Mucosa of stomach (tissue), 1 donor: ENCODE results near the gene ST3GAL2.
A peak's percentile ranks its signal among the peaks of the same experiment; 100 is the strongest.

Experiments
- H3K27me3 ChIP-seq: one replicate; pipeline ENCODE4 v1.7.0; 2013; ENCODE audit warnings: mild to moderate bottlenecking, low read length; ENCODE audit not compliant: control insufficient read depth, insufficient read depth
- H3K36me3 ChIP-seq: one replicate; pipeline ENCODE4 v1.7.0; 2013; ENCODE audit warnings: low read length; ENCODE audit not compliant: control insufficient read depth, insufficient read depth
- H3K4me1 ChIP-seq: one replicate; pipeline ENCODE4 v1.7.0; 2013; ENCODE audit warnings: mild to moderate bottlenecking, low read length; ENCODE audit not compliant: control insufficient read depth, insufficient read depth
- H3K4me3 ChIP-seq: one replicate; pipeline ENCODE4 v1.7.0; 2013; ENCODE audit warnings: low read length
- H3K9ac ChIP-seq: one replicate; pipeline ENCODE4 v1.7.0; 2013; ENCODE audit warnings: mild to moderate bottlenecking, low read length, moderate library complexity
- H3K9me3 ChIP-seq: one replicate; pipeline ENCODE4 v1.7.0; 2013; ENCODE audit warnings: mild to moderate bottlenecking, low read length, moderate library complexity; ENCODE audit not compliant: control insufficient read depth
- donor health status: Pancreatic carcinoma.

Gene ST3GAL2

DNA sequence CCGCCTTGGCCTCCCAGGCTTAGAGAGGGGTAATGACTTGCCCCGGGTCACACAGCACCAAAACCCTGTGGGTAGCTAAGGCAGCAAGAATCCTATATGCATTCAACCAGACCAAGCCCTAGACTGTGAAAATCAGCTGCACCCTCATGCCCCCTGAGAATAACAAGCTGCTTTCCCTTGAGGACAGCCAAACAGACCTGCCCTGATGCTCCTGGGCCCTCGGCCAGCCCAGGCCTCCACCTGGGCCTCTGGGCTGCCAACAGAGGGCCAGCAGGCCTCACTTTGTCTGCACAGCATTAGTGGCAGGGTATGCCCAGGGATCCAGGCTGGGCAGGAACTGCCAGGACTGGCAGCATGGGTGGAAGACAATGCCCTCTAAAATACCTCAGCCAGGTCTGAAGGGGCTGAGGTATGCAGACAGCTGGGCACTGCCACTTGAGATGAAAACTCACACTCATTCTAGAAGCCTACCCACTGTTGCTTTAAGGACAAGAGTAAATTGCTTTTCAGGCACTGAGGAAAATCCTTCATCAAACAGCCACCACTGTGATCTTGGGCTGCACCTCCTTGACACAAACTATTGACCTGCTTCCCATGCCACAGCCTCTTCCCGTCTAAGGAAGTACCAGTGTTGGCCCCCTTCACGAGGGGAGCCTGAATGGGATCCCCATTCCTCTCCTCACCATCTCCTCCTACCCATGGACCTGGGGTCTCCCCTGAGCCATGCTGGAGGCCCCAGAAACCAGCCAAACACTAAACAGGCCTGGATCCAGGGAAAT is 8.8 kb downstream of the ST3GAL2 start:
- Histone ChIP-seq H3K4me3 (no peak overlapping the region), H3K9me3 (no peaks in the 10 kb centered on the region), H3K27me3 (no peaks in the 10 kb centered on the region), H3K36me3 (no peaks in the 10 kb centered on the region), H3K9ac (no peak overlapping the region), H3K4me1 (peaks cover 56% of the 10 kb centered on the region)

- H3K9ac ChIP-seq: peak overlapping the region; percentile 45
- no peaks in the 10 kb centered on the region for H3K27me3 ChIP-seq
- H3K9me3 ChIP-seq: no peaks in the 10 kb centered on the region
- no peaks in the 10 kb centered on the region for H3K36me3 ChIP-seq
- H3K4me3 ChIP-seq: no peak overlapping the region
- peaks cover 50% of the 10 kb centered on the region for H3K4me1 ChIP-seq
These were observed 10.5 kb downstream of the ST3GAL2 start for GRCh38 chr16:70428178-70428998.

GRCh38 chr16:70427786-70428177 is 11.1 kb downstream of the ST3GAL2 start:
- H3K4me1 ChIP-seq: peaks cover 44% of the 10 kb centered on the region
- H3K9me3 ChIP-seq: no peaks in the 10 kb centered on the region
- H3K36me3 ChIP-seq: no peaks in the 10 kb centered on the region
- H3K9ac ChIP-seq: peak overlapping the region; percentile 45
- no peak overlapping the region for H3K4me3 ChIP-seq
- no peaks in the 10 kb centered on the region for H3K27me3 ChIP-seq

- Histone ChIP-seq H3K4me3 (no peak overlapping the region), H3K4me1 (peaks cover 27% of the 10 kb centered on the region), H3K9ac (no peak overlapping the region), H3K36me3 (no peaks in the 10 kb centered on the region), H3K9me3 (no peaks in the 10 kb centered on the region), H3K27me3 (no peaks in the 10 kb centered on the region)
These were observed 16.4 kb downstream of the ST3GAL2 start for GRCh38 chr16:70422543-70422942.

DNA sequence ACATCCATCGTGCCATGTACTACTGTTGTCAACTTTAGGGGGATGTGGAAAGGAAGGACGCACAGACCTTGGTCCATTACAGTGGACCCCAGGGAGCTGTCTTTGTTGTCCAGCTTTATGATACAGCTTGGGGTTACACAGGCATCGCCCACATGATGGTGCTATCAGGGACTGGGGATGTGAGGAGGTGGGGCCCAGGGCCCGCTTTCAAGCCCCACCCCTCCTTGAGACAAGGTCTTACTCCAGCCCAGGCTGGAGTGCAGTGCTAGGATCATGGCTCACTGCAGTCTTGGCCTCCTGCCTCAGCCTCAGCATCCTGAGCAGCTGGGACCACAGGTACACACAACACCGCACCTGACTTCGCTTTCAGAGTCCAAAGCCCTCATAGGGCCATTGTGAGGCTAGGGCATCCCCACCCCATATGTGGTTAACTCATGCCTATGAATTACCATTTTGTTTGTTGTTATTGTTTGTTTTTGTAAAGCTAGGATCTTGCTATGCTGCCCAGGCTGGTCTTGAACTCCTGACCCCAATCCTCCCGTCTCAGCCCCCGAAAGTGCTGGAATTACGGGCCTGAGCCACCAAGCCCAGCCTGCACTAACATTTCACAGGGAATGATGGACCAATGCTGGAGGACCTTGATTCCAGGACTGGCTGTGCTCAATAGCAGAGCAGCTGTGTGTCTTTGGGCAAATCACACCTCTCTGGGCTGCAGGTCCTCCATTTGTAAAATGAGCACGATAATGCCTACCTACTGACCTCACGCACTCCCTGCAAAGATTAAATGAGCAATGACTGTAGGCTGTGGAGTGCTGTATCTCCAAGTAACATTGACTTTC is 17.2 kb downstream of the ST3GAL2 start:
- H3K27me3 ChIP-seq: no peaks in the 10 kb centered on the region
- no peaks in the 10 kb centered on the region for H3K9me3 ChIP-seq
- H3K4me1 ChIP-seq: peaks cover 21% of the 10 kb centered on the region
- H3K4me3 ChIP-seq: no peak overlapping the region
- H3K36me3 ChIP-seq: no peaks in the 10 kb centered on the region
- H3K9ac ChIP-seq: no peak overlapping the region

DNA sequence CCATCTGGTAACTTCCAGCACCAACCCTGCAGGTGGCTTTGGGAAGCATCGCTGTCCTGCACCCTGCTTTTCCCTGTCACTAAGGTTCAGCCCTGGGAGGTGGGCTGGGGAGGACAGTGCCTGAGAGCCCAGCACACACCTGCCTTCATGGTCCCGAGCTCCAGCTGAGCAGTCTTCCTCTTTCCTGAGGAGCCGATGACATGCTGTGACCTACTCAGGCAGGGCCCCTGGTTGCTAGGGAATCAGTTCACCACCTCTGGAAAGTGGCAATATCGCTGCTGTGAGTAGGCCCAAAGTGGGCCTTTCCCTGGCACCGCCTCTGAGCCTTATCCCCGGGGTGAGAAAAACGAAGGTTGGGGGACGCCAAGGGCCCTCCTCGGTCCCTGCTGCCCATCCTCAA is 17.9 kb downstream of the ST3GAL2 start:
- no peak overlapping the region for H3K9ac ChIP-seq
- H3K9me3 ChIP-seq: no peaks in the 10 kb centered on the region
- H3K36me3 ChIP-seq: no peaks in the 10 kb centered on the region
- no peak overlapping the region for H3K4me3 ChIP-seq
- no peaks in the 10 kb centered on the region for H3K27me3 ChIP-seq
- H3K4me1 ChIP-seq: peaks cover 21% of the 10 kb centered on the region

DNA sequence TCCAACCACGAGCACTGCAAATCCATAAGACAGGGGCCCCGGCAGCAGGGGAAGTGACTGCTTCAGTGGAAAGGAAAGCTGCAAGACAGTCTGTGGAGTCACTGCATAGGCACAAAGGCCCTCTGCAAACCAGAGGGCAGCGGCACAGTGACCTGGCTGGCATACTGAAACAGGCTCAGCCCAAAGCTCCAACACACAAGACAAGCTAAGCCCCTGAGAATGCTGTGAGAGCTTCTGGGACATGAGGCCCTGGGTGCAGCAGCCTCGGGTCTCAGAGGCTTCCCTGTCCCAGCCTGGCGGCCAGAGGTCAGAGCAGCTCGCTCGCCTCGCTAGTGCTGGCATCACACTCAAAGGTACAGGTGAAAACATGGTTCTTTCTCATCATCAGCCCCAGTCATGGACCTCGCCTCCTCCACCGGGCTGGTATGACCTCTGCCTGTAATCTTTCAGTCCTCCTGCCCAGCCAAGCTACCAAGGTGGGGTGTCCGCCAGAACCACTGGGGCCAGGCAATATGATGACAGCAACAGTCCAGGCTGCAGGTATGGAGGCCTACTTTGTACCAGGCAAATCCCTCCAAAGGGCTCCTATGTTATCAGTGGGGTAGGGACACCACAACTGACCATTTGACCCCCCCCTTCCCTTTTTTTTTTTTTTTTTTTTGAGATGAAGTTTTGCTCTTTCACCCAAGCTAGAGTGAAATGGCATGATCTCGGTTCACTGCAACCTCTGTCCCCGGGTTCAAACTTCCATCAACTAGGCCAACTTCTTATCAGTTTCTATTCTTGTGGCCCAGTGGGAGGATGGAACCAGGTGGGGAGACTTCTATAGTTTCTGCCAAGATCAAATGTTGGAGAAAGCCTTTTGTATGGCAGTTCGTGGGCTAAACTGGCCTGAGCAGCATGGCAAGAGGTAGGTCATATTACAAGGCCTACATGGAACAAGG is 19.2 kb downstream of the ST3GAL2 start:
- H3K9ac ChIP-seq: no peak overlapping the region
- no peak overlapping the region for H3K4me3 ChIP-seq
- H3K9me3 ChIP-seq: no peaks in the 10 kb centered on the region
- H3K36me3 ChIP-seq: no peaks in the 10 kb centered on the region
- H3K4me1 ChIP-seq: peaks cover 21% of the 10 kb centered on the region
- no peaks in the 10 kb centered on the region for H3K27me3 ChIP-seq

DNA sequence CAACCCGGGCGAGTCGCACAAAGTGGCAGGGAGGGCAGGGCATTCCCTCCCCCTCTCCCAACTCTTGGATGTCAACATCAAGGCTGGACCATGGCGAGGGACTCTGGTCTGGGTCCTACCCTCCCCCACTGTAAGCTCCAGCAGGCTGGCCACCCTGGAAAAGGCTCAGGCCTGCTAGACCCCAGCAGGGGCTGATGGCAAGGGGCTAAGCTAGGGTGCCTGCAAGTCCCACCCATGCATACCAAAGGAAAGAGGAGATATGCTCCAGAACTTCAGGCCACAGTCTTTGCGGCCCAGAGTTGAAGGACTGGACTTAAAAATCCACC is 19.9 kb downstream of the ST3GAL2 start:
- no peak overlapping the region for H3K9ac ChIP-seq
- no peak overlapping the region for H3K4me3 ChIP-seq
- H3K36me3 ChIP-seq: no peaks in the 10 kb centered on the region
- H3K4me1 ChIP-seq: peaks cover 21% of the 10 kb centered on the region
- H3K9me3 ChIP-seq: no peaks in the 10 kb centered on the region
- no peaks in the 10 kb centered on the region for H3K27me3 ChIP-seq

DNA sequence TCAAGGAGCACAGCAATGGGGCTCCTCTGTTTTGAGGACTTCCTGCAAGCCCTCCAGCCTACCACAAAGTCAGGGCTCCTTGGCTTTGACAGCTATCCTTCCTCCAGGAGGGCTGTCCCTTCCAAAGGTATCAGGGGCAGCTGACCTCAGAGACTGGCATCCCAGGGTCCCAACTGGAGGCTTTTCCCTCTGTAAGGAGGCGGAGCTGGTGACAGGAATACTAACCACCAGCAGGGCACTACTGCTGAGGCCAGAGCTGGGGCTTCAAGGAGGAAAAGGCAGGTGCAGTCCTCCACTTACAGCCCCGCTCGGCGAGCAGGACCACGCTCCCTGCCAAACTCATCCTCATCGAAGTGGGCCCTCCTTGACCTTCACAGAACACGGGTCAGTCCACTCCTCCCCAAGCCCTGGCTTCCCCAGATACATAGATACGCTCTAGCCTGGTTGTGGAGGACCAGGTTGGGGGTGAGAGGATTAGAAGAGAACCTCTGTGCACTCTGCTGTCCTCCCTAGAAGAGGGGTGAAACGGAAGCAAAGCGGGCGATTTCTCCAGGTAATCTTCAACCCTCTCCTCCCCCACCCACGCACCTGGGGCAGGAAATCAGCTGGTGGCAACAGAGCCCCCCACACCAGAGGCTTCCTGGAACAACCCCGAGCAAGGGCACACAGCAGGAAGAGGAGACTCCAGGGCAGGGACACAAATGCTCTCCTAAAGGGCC is 20.5 kb downstream of the ST3GAL2 start:
- Histone ChIP-seq H3K9me3 (no peaks in the 10 kb centered on the region), H3K36me3 (no peaks in the 10 kb centered on the region), H3K4me1 (peaks cover 21% of the 10 kb centered on the region), H3K9ac (no peak overlapping the region), H3K4me3 (no peak overlapping the region), H3K27me3 (no peaks in the 10 kb centered on the region)

DNA sequence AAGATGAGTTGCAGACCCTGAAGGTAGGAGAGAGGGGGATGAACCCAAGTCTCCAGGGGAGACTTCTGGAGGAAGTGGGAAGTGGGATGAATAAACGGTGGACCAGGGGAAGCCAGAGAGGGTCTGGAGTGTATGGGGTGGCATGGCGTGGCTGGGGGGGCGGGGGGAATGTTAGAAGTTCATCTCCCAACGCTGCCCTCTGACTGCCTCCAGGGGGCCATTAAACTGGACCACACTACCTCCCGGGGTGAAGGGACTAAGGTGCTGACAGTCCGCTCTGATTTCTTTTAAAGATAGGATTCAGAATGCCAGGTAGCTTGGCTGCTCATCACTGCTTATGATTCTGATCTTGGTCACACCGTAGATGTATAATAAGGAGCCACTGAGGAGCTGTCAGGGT is 21.2 kb downstream of the ST3GAL2 start:
- Histone ChIP-seq H3K36me3 (no peaks in the 10 kb centered on the region), H3K27me3 (no peaks in the 10 kb centered on the region), H3K4me3 (no peak overlapping the region), H3K9ac (no peak overlapping the region), H3K9me3 (no peaks in the 10 kb centered on the region), H3K4me1 (peaks cover 21% of the 10 kb centered on the region)
